T-helper 17 cell (primary cell): ENCODE measurements around the gene MIR17HG. TPM values are rescaled to one million over a fixed set of nuclear protein-coding genes. Genes with fewer than 3 reads are reported as not detected.
"Not testable (repeated sequence)": the region's sequence is repeated elsewhere in the genome, so short reads cannot be mapped to it uniquely, and the experiment has no call there.

ENCODE experiments used
- ATAC-seq: fragments of 150-1000 bp; cut with Tn5 transposase; 2 replicates; pipeline ENCODE4 v1.10.0; 2021; ENCODE audit warnings: mild to moderate bottlenecking, moderate library complexity
- DNase-seq, 3 donors: peaks; one replicate each; pipeline versions ENCODE4 v3.0.0 to v3.0.0-alpha.2; 2020 to 2021
- H3K9me3 ChIP-seq: one replicate; pipeline ENCODE4 v1.7.0; 2013; ENCODE audit warnings: low read length, mild to moderate bottlenecking; ENCODE audit not compliant: control insufficient read depth, poor library complexity, severe bottlenecking
- H3K27ac Mint-ChIP-seq: one replicate; pipeline ENCODE4 v1.8.0; 2022; ENCODE audit warnings: mild to moderate bottlenecking, moderate library complexity, mixed read lengths
- H3K27me3 Mint-ChIP-seq: one replicate; pipeline ENCODE4 v1.8.0; 2022; ENCODE audit warnings: mixed read lengths
- H3K36me3 Mint-ChIP-seq: one replicate; pipeline ENCODE4 v1.8.0; 2022; ENCODE audit warnings: low read depth, mixed read lengths
- H3K4me1 Mint-ChIP-seq: one replicate; pipeline ENCODE4 v1.8.0; 2022; ENCODE audit warnings: mild to moderate bottlenecking, mixed read lengths
- H3K4me3 Mint-ChIP-seq: one replicate; pipeline ENCODE4 v1.8.0; 2022; ENCODE audit warnings: mild to moderate bottlenecking, moderate library complexity, mixed read lengths
- total RNA-seq, 4 donors: library from RNA in 2 of 4; stranded (reverse) in 2 of 4; gene quantifications; one replicate each; pipeline ENCODE4 v1.2.3 and lab custom pipeline; 2022 to 2026

The MIR17HG gene
- total RNA-seq, 2 donors from 2014 or later, result 6.9 to 9.1 TPM

DNA sequence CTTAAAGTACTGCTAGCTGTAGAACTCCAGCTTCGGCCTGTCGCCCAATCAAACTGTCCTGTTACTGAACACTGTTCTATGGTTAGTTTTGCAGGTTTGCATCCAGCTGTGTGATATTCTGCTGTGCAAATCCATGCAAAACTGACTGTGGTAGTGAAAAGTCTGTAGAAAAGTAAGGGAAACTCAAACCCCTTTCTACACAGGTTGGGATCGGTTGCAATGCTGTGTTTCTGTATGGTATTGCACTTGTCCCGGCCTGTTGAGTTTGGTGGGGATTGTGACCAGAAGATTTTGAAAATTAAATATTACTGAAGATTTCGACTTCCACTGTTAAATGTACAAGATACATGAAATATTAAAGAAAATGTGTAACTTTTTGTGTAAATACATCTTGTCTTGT is 3.6 kb downstream of the MIR17HG start:
- peaks cover 10% of the 10 kb centered on the region for H3K4me1 Mint-ChIP-seq
- H3K9me3 ChIP-seq, result no peaks in the 10 kb centered on the region
- ATAC-seq, result no peak
- no peaks in the 10 kb centered on the region for H3K27me3 Mint-ChIP-seq
- no peaks in the 10 kb centered on the region for H3K36me3 Mint-ChIP-seq
- H3K4me3 Mint-ChIP-seq, result no peak overlapping the region
- no peak for DNase-seq
- no peak overlapping the region for H3K27ac Mint-ChIP-seq

DNA sequence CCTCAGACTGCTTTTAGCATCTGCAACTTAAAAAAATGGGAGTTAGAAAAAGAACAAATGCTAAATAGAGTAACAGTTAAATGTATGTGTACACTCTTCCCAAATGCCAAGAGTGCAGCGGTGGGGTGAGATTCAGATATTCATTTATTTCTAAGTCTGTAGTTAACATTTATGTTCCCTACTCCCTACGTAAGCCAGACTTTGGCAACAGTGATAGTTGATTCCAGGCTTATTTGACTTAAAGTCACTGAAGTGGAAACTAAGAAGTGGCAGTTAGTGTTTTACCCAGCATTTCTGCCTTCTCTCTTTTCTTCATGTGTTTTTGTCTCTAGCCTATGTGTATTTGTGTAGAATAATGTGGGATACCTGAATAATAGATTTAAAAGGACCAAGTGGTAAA is 4.5 kb downstream of the MIR17HG start:
- ATAC-seq (no peak), DNase-seq (no peak)
- H3K9me3 ChIP-seq, result no peaks in the 10 kb centered on the region
- no peak overlapping the region for H3K4me3 Mint-ChIP-seq
- no peaks in the 10 kb centered on the region for H3K27me3 Mint-ChIP-seq
- H3K27ac Mint-ChIP-seq, result no peak overlapping the region
- peaks cover 14% of the 10 kb centered on the region for H3K4me1 Mint-ChIP-seq
- H3K36me3 Mint-ChIP-seq, result peaks cover under 1% of the 10 kb centered on the region

DNA sequence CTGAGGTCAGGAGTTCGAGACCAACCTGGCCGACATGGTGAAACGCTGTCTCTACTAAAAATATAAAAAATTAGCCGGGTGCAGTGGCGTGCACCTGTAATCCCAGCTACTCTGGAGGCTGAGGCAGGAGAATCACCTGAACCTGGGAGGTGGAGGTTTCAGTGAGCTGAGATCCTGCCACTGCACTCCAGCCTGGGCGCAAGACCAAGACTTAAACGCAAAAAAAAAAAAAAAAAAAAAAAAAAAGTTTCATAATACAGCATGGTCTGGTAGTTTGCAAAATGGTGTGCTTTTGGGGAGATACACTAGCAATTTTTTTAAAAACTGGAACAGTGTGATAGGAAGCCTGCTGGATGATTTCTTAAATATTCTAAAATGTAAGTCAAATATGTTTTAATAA is 5.4 kb downstream of the MIR17HG start:
- not testable (repeated sequence) for H3K36me3 Mint-ChIP-seq, ATAC-seq, DNase-seq, H3K4me3 Mint-ChIP-seq, H3K9me3 ChIP-seq, H3K27me3 Mint-ChIP-seq
- peaks cover 15% of the 10 kb centered on the region for H3K4me1 Mint-ChIP-seq
- peak overlapping the region; percentile 14 for H3K27ac Mint-ChIP-seq

DNA sequence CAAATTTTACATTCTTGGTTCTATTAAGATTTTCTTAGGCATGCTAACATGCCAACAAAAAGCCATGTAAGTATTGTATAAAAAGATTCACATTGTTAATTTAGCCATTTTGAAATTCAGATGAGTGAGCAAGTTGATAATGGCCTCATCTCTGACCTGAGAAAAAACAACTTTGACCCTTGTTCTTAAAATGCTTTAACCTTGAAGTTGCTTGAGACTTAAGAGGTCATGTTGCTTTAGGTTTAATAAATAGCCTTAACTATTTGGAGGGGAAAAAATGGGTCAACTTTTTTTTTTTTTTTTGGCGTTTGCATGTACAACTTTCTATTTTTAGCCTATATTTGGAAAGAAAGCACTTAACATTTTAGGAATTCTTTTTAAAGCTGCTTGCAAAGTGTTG is 6.0 kb downstream of the MIR17HG start:
- Mint-ChIP-seq H3K27me3 (no peaks in the 10 kb centered on the region), H3K36me3 (peaks cover 4% of the 10 kb centered on the region), H3K4me3 (no peak overlapping the region), H3K27ac (peak overlapping the region; percentile 14), H3K4me1 (peaks cover 18% of the 10 kb centered on the region)
- DNase-seq, result no peak
- no peaks in the 10 kb centered on the region for H3K9me3 ChIP-seq
- ATAC-seq, result no peak

DNA sequence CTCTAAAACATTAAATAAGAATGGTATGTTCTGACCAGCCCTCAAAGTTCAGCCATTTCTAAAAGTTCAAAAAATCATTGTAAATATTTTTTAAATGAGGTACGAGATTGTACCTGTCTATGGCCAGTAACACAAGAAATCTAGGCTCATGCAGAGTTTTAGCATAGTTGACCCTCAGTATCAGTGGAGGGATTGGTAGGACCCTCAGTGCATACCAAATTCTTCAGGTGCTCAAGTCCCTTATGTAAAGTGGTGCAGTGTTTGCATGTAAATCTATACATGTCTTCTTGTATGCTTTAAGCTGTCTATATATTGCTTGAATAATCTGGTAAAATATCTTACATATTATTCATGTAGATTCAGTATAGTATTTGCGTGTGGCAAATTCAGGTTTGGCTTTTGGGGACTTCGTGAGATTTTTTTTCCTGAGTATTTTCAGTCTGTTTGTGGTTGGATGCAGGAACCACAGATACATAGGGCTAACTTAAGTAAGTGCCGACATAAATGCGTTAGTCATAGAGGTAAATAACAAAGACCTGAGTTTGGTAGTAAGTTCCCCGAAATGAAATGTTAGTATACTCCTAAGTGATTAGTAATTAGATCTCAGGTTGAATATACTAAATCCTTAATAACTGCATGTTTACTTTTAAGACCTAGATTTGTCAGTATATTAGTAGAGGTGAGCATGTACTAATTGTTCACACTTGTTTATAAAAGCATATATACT is 7.8 kb downstream of the MIR17HG start:
- H3K36me3 Mint-ChIP-seq, result peaks cover 4% of the 10 kb centered on the region
- no peak overlapping the region for H3K4me3 Mint-ChIP-seq
- H3K27ac Mint-ChIP-seq, result no peak overlapping the region
- H3K27me3 Mint-ChIP-seq, result no peaks in the 10 kb centered on the region
- no peaks in the 10 kb centered on the region for H3K9me3 ChIP-seq
- DNase-seq (no peak), ATAC-seq (no peak)
- peaks cover 15% of the 10 kb centered on the region for H3K4me1 Mint-ChIP-seq

DNA sequence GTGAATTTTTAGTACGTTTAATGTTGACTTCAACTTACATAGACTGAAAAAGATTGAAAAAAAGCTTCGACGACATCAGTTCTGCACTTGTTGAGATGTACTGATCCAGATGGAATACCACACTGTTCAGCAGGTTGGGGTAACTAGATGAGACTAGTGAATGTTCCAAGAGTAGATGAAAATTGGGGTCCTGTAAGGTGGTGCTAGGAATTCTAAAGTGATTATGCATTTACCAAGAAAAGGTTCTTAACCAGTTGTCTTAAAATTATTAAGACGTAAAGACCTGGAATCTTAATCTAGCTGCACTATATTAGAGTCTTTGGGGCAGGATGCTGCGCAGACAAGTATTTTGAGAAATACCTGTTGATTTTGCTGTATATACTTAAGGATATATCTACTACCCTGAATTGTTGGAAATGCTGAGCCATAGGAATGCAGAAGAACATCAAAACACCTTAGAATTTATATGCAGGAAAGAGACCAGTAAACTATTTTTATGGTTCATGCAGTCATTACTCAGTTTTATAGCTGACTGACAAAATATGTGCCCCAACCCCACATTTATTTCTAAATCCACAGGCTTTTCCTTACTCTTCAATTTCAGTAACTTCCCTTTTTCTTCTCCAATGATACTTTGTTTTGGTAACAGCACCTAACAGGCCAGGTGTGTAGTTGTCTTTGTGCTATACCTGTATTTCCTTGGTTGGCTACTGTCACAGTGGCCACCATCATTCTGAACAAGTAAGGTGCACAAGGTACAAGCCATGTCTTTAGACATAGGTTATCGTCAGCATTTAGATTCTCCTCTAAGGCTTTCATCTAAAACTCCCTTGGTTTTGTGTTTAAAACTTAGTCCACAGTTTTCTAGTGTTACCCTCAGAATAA is 8.6 kb downstream of the MIR17HG start:
- Mint-ChIP-seq H3K4me3 (no peak overlapping the region), H3K4me1 (peaks cover 21% of the 10 kb centered on the region), H3K27me3 (no peaks in the 10 kb centered on the region), H3K36me3 (peaks cover 4% of the 10 kb centered on the region), H3K27ac (no peak overlapping the region)
- no peaks in the 10 kb centered on the region for H3K9me3 ChIP-seq
- ATAC-seq (no peak), DNase-seq (no peak)

DNA sequence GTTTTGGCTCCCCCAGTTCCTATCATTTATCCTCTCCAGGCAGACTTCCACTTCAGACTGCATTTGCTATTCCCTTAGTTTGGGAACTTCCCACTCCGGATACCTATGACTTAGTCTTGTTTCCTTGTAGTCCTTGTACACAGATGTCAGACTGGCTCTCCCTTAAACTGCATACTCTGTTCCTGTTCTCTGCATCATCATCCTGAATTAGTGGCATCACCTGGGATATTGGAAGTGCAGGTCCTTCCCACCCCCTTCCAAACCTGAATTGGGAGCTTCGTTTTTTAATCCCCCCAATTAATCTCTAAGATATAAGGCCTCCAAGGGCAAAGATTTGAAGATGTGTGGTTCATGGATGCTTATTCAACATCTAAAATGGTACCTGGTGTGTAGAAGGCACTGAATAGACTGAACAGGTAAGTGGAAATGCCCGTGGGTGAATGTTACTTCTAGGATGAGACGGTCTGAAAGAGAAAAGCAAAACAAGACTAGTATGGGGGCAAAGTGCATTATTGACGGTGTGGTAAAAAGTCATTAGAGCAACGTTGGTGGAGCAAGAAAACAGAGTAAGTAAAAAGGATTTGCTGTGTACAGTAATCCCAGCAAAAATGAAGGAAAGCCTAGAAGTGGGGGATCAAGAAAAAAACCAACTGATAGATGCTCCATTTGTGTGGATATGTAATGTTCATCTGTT is 9.6 kb downstream of the MIR17HG start:
- peak overlapping the region; percentile 16 for H3K27ac Mint-ChIP-seq
- peaks cover 4% of the 10 kb centered on the region for H3K36me3 Mint-ChIP-seq
- no peaks in the 10 kb centered on the region for H3K27me3 Mint-ChIP-seq
- ATAC-seq (no peak), DNase-seq (no peak)
- peaks cover 21% of the 10 kb centered on the region for H3K4me1 Mint-ChIP-seq
- no peak overlapping the region for H3K4me3 Mint-ChIP-seq
- H3K9me3 ChIP-seq, result no peaks in the 10 kb centered on the region

DNA sequence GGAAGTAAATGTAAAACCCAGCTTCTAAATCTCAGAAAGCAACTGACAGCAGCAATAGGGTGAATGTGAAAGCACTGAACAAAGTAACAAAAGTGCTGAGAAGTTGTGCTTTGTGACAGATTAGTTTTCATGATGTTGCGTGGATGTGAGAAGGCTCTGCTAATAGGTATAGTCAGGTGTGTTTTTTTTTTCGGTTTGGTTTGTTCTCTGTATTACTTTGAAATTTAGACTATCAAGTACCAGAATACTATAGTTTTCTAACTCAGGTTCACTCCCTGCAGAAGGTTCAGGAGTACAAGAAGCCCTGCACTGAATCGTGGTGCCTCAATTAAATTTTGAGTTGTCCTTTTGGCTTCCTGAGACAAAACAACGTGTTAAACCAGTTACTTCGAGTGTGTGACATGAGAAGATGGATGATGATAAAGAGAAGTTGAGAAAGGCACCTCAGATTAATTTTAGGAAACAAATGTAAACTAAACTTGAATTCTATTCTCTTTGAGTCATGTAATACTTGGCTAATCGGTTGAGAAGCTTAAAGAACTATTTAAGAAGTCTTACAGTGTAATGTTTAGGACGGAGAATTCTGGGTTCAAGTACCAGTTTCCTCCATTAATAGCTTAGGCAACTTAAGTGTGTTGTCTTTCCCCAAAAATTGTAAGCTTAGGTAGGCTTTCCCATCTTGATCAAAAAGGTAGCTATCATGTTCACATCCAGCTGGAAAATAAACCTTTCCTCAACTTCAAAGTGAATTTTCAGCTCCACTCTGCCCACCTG is 10.3 kb downstream of the MIR17HG start:
- no peak overlapping the region for H3K4me3 Mint-ChIP-seq
- H3K27me3 Mint-ChIP-seq, result no peaks in the 10 kb centered on the region
- peak overlapping the region; percentile 16 for H3K27ac Mint-ChIP-seq
- peaks cover 4% of the 10 kb centered on the region for H3K36me3 Mint-ChIP-seq
- DNase-seq (no peak), ATAC-seq (no peak)
- no peaks in the 10 kb centered on the region for H3K9me3 ChIP-seq
- H3K4me1 Mint-ChIP-seq, result peaks cover 21% of the 10 kb centered on the region

DNA sequence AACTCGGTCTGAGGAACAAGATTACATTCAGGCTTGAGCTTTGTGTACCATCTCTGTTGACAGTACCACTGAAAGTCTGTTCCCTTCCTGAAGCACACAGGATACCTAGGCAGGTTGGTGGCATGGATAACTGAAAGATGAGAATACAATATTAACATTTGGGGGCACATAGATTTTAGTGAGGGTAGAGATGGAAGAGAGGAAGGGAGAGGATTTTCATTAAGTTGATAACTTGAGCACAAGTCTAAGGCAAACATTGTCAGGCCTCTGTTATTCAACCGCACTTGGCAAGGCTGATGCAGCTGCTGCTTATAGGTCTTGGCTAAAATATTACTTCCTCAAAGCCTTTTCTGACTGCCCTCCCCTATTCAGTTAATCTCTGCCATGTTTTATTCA is 10.9 kb downstream of the MIR17HG start:
- Mint-ChIP-seq H3K4me1 (peaks cover 21% of the 10 kb centered on the region), H3K36me3 (peaks cover 4% of the 10 kb centered on the region), H3K27me3 (no peaks in the 10 kb centered on the region), H3K4me3 (no peak overlapping the region), H3K27ac (no peak overlapping the region)
- H3K9me3 ChIP-seq, result no peaks in the 10 kb centered on the region
- DNase-seq, result no peak
- no peak for ATAC-seq

DNA sequence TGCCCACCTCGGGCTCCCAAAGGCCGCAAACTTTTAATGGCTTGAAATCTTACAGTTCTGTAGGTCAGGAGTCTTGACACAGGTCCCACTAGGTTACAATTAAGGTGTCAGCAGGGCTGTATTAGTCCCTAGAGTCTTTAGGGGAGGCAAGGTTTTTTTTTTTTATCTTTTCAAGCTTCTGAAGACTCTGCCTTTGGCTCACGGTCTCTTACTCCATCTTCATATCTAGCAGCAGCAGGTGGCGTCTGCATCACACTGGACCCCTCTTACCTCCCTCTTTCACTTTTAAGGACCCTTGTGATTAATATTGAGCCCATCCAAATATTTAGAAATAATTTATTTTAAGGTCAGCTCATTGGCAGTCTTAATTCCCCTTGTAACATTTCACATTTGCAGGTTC is 11.6 kb downstream of the MIR17HG start:
- Mint-ChIP-seq H3K36me3 (peaks cover 4% of the 10 kb centered on the region), H3K4me3 (no peak overlapping the region), H3K4me1 (peaks cover 21% of the 10 kb centered on the region), H3K27me3 (no peaks in the 10 kb centered on the region), H3K27ac (peak overlapping the region; percentile 32)
- DNase-seq (no peak), ATAC-seq (no peak)
- no peaks in the 10 kb centered on the region for H3K9me3 ChIP-seq

DNA sequence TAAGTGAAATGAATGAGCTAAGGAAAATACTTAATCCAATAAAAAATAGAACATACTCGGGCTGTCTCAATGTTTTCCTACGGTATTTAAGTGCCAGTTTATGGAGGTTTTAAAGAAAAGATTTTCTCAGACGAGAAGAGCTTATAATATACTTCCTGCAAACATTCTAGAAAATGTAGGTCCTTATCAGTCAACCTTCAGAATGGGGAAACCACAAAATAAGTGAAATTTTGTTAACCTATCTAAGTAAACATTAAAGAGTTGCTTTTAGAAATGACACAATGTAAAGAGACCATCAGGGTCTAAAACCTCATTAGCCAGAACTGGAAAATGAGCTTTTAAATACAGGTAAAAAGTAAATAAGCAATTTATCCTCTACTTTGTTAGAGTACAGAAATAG is 12.1 kb downstream of the MIR17HG start:
- peak overlapping the region; percentile 32 for H3K27ac Mint-ChIP-seq
- H3K27me3 Mint-ChIP-seq, result no peaks in the 10 kb centered on the region
- H3K36me3 Mint-ChIP-seq, result peaks cover 4% of the 10 kb centered on the region
- no peak for DNase-seq
- peaks cover 21% of the 10 kb centered on the region for H3K4me1 Mint-ChIP-seq
- no peak overlapping the region for H3K4me3 Mint-ChIP-seq
- ATAC-seq, result no peak
- H3K9me3 ChIP-seq, result no peaks in the 10 kb centered on the region

DNA sequence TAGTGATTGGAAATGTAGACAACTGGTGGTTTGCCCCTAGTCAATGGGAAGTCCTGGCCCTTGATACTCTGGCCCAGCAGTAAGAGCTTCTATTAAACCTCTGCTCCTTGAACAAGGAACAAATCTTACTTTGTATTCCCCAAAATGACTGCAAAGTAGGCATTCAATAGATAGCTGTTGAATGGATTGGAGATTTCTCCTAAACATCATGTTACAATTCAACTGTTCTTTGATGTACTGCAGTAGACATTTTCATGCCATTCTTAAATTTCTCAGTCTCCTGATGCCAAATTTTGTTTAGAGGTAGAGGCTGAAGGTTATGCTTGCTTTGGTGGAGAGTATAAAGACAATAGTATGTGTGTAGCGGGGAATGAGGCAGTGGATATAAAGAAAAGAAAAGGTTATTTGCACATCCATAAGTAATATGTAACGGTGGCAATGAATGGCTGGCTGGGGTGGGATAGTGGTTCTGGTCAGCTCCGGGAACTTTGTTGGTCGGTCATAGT is 12.8 kb downstream of the MIR17HG start:
- Mint-ChIP-seq H3K36me3 (peaks cover 4% of the 10 kb centered on the region), H3K4me3 (no peak overlapping the region), H3K27ac (no peak overlapping the region), H3K27me3 (no peaks in the 10 kb centered on the region), H3K4me1 (peaks cover 19% of the 10 kb centered on the region)
- H3K9me3 ChIP-seq, result no peaks in the 10 kb centered on the region
- ATAC-seq, result no peak
- DNase-seq, result no peak
